Measurements from ENCODE around the gene CASKIN2.

GRCh38 chr17:75542229-75542628 lies 26.9 kb upstream of the CASKIN2 start:
- TF ChIP-seq TAF1 (IDR thresholded peaks at IDR 0.05; ENCODE audit: low read depth) (no peak), YY1 (IDR thresholded peaks at IDR 0.05; ENCODE audit: low read depth) (no peak), EP300 (IDR thresholded peaks at IDR 0.05; ENCODE audit: borderline replicate concordance) (no peak), REST (IDR thresholded peaks at IDR 0.05; ENCODE audit: low read depth) (no peak), RAD21 (IDR thresholded peaks at IDR 0.05; ENCODE audit: low read depth) (no peak)

All from Ishikawa (cell line).